Stimulated activated CD8-positive, alpha-beta memory T cell treated with anti-CD3 and anti-CD28 coated beads, Interleukin-12 subunit alpha, Interleukin-12 subunit beta, amount 100 ng/mL, for 4 hours (primary cell): ENCODE results near the gene ZNF441.
"Not testable (repeated sequence)": the region's sequence is repeated elsewhere in the genome, so short reads cannot be mapped to it uniquely, and the experiment has no call there.

Source experiments
- DNase-seq: peaks from one replicate; pipeline ENCODE4 v3.0.0-alpha.2; 2020; ENCODE audit warnings: low read depth

Gene ZNF441

DNA sequence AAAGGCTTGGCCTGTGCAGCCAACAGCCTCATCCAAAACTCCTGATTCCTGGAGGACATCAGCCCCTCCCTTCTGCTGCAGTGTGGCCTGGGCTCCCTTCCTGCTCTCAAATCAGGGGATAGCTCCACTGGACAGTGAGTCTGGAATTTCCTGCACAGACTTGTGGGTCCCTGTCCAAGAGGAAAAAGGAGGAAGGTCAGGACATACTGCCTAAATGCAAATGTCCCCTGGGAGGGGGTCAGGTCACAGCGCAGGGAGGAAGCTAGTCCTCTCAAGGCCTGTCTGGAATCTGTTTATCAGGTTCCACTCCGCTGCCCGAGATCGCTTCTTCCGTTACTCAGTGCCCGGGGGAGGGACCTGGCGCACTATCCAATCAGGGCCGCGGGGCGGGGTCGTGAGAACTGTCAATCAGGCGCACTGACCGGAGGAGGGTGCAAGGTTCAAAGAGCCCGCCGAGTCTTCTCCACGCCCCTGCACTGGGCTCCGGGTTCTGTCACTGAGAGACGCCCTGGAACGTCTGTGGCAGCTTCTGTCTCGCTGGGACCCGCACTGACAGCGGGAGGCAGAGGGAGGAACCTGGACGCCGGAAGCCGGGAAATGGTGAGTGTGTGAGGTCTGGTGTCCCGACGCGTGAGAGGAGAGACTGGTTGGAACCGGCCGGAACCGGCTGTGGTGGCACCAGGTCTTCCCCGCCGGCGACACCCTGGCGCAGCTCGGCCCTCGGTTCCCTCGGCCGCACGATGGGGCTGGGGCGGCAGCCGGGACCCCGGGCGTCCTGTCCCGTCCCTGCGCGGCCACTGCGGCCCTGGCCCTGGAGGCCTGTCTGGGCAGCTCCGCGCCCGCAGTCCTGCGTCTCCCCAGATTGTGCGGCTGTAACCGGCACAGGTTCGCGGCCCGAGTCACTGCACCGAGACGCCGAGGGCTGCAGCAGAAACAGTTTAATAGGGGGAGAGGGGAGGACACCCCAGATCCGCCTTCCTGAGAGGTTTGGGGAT, at the start of gene ZNF441:
ZNF441 (plus strand) TSS at position 404 of the 995 bp plus-strand sequence; CDS start at position 598, 194 bp downstream.
- DNase-seq, result peak; percentile 82

DNA sequence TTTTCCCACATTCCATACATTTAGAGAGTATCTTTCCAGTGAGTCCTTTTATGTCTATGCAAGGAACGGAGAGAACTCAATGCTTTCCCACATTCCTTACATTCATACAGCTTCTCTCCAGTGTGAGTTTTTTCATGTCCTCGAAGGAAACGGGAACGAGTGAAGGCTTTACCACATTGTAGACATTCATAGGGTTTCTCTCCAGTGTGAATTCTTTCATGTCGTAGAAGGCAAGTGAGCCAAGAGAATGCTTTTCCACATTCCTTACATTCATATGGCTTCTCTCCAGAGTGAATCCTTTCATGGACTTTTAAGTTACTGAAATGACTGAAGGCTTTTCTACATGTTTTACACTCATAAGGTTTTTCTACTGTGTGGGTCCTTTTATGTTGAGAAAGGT, 45.1 kb upstream of the ZNF441 start:
- no peak for DNase-seq

DNA sequence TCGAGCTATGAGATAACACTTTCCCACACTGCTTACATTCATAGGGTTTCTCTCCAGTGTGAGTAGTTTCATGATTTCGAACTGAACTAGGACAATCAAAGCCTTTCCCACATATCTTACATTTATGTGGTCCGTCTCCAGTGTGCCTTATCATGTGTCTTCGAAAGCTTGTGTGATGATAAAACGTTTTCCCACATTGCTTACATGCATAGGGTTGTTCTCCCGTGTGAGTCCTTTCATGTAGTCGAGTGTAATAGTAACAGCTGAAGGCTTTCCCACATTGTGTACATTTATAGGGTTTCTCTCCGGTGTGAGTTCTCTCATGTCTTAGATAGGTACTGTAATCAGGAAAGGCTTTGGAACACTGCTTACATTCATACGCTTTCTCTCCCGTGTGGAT, 44.4 kb upstream of the ZNF441 start:
- no peak for DNase-seq

DNA sequence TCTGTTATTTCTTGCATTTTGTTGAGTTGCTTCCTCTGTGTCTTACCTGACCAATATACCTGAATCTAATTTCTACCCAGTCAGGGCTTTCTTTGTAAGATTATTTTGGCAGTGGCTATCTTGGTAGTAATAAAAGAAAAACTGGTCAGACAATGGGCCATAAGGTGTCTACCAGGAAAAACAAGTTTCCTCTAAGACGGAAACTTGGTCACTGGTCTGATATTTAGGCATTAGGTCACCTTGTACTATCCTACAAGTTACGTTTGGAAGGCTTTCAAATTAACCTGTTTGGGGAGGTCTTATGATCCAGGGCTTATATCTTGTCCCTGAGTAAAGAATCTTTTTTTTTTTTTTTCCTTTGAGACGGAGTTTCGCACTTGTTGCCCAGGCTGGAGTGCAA, 37.2 kb upstream of the ZNF441 start:
- no peak for DNase-seq

DNA sequence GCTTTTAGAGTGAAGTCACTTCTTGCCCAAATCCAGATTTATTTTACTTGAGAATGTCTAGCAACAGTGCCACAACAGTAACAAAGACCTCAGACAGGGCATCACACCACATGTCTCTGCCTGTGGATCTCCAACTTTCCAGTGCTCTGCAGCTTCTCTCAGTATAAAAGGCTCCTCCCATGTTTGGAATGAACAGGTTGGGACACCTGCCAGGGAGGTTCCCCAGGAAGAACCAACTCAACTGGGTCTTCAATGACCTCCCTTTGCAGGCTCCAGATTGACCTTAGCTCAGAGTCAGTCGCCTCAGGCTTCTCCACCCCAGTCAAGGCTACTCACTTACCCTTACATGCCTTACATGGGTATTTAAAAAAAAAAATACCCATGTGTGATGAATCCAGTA, 31.4 kb upstream of the ZNF441 start:
- no peak for DNase-seq

DNA sequence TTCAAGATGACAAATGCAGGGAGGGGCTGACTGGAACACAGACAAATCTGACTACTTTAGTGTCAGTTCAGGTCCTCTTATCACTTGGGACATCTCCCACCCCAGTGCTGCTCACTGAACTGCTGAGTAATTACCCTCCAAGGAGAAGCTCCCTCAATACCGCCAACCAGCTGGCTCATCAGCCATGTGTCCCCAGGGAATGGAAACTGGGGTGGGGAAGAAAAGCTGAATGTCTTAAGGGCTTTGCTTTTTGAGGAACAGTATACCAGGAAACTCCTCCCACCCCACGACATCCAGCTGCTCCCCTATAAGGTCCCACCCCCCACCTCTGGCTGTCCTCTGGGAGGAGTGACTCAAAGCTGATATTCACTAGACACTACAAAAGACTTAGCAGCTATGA, 30.1 kb upstream of the ZNF441 start:
- no peak for DNase-seq

DNA sequence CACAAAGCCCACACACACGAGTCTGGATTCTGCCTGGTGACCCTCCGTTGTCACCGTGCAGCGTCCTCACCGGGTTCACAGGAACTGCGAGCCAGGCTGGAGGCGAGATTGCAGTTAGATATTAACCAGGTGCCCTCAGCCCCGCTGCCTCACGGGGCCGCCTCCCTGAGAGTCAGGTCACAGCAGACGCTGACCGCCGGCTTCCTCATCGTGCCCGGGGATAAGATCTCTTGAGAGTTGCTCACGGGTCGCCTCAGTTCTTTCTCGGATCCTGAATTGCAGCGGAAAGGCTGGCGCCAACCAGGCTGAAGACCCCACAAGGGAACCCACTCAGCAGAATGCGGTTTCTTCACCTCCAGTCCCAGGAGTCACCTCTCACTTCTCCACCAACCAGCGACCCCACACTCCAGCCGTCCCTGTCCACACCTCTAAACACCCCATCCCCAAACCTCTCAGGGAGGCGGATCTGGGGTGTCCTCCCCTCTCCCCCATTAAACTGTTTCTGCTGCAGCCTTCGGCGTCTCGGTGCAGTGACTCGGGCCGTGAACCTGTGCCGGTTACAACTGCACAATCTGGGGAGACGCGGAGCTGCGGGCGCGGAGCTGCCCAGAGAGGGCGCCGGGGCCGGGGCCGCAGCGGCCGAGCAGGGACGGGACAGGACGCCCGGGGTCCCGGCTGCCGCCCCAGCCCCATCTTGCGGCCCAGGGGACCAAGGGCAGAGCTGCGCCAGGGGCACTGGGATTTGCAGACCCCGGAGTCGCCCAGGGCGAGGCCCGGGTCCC, 28.6 kb upstream of the ZNF441 start:
- DNase-seq, result peak; percentile 3

DNA sequence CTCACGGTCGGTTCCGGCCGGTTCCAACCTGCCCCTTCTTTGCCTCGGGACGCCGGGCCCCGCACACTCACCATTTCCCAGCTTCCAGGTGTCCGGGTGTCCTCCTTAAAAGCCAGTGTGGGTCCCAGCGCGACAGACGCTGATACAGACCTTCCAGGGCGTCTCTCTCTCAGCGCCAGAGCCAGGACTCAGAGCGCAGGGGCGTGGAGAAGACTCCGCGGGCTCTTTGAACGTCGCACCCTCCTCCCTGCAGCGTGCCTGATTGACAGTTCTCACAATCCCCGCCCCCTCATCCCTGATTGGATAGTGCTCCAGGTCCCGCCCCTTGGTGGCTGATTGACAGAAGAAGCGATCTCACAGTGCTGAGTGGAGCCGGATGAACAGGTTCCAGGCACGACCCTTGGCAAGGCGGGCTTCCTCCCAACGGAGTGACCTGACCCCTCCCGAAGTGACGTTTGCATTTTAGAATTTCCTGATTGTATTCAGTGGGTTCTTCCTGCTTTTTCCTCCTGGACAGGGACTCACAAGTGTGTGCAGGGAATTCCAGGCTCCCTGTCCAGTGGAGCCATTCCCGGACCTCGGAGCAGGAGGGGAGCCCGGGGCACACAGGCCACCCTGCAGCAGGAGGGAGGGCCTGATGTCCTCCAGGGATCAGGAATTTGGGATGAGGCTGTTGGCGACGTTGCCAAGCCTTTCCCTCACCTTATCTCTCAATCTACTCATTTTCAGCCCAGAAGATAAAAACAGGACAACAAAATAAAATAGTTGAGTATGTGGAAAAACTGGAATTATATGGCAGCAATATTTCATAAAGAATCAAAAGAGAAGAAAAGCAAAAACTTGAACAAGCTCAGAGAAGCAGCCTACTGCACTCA, 27.8 kb upstream of the ZNF441 start, which contains the start of gene ZNF823:
ZNF823 (minus strand) TSS at position 201 of the 875 bp plus-strand sequence; CDS start at position 74, 127 bp downstream.
- peak; percentile 90 for DNase-seq

DNA sequence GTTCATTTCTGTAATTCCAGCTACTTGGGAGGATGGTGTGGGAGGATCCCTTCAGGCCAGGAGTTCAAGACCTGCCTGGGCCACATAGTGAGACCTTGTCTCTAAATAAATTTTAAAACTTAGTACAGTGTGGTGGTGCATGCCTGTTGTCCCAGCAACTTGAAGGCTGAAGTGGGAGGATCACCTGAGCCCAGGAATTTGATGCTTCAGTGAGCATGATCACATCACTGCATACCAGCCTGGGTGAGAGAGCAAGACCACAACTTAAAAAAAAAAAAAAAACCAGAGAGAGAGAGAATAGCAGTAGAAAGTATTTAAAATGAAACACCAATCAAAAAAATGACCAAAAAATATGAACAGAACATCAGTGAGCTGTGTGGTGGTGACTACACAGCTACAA, 20.9 kb upstream of the ZNF441 start:
- DNase-seq, result no peak

DNA sequence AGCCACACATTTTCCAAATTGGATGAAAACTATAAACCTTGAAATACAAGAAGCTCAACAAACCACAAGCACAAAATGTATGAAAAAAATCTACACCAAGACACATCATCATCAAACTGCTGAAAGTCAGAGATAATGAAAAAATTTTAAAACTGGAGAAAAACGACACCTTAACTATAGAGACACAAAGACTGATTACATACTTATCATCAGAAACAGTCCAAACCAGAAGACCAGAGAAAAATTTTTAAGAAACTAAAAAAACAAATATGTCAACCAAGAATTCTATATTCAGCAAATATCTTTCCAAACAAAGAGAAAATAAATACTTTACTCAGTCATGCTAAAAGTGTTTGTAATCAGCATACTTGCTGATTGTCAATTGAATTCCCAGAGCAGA, 19.5 kb upstream of the ZNF441 start:
- DNase-seq, result no peak

DNA sequence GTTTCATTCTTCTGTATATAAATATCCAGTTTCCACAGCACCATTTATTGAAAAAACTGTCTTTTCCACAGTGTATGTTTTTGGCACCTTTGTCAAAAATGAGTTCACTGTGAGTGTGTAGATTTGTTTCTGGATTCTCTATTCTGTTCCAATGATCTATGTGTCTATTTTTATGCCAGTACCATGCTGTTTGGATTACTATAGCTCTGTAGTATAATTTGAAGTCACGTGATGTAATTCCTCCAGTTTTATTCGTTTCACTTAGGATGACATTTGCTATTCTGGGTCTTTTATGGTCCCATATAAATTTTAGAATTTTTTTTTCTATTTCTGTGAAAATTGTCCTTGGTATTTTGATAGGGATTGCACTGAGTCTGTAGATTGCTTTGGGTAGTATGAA, 17.0 kb upstream of the ZNF441 start:
- DNase-seq, result no peak

DNA sequence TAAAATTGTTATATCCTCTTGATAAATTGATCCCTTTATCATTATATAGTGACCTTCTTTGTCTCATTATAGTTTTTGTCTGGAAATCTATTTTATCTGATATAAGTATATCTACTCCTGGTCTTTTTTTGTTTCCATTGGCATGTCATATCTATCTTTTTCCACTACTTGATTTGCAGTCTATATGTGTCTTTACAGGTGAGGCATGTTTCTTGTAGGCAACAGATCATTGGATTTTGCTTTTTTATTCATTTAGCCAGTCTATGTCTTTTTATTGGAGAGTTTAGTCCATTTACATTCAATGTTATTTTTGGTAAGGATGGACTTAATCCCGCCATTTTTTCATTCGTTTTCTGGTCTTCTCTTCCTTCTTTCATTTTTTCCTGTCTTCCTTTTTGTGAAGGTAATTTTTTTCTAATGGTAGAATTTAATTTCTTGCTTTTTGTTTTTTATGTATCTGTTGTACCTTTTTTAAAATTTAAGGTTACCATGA, 14.5 kb upstream of the ZNF441 start:
- no peak for DNase-seq

DNA sequence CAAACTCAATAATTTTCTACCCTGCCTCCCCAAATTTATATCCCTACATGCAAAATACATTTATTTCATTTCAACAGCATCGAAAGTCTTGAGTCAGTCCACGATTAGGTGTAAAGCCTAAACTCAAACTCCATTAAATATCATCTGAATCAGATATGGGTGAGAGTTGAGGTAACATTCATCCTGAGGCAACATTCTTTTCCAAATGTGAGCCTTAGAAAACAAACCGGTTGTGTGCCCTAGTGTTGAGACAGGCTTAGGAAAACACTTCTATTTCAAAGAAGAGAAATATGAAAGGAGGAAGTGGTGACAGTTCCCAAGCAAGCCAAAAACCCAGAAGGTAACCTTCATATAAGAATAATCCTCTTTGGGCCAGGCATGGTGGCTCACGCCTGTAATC, 12.1 kb upstream of the ZNF441 start:
- DNase-seq, result no peak

DNA sequence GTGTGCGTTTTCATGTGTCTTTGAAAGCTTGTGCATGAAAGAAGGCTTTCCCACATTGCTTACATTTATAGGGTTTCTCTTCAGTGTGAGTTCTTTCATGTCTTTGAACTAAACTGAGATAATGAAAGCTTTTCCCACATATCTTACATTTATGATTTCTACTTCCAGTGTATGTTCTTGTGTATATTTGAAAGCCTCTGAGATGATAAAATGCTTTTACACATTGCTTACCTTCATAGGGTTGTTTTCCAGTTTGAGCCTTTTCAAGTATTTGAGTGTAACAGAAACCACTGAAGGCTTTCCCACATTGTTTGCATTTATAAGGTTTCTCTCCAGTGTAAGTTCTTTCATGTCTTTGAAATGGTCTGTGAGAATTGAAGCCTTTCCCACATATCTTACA, 9.8 kb upstream of the ZNF441 start:
- DNase-seq, result no peak

DNA sequence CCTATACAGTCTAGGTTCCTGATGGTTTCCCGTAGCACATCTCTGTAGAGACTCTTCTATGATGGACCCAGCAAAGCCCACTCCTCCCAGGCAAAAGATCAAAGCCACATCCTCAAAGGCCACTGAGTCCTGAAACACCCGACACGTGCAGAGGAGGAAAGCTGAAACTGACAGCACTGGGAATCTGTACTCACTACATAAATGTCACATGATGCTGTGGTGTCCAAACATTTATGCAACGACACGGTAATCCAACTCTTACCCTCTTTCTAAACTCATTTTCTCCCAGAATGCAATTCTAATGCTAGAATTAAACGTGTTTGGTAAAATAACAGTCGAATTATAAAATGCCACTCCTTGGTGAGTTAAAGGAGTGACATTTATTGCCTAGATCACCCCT, 7.0 kb upstream of the ZNF441 start:
- DNase-seq, result no peak

DNA sequence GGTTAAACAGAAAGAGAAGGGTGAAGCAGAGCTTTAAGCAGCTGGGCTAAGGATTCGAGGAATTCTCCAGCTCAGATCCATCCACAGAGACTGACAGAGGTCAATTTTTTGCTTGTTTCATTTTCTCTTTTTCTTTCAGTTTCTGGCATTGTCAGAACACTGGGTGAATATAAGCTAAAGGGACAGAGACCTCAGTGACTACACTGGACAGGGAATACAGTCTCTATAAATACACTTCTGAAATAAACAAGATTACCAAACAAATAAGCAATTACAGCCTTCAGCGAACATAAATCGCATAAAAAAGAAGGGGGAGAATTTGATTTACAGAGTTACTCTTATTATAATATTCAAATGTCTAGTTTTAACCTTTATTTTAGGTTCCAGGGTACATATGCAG, 3.7 kb upstream of the ZNF441 start:
- DNase-seq, result no peak

DNA sequence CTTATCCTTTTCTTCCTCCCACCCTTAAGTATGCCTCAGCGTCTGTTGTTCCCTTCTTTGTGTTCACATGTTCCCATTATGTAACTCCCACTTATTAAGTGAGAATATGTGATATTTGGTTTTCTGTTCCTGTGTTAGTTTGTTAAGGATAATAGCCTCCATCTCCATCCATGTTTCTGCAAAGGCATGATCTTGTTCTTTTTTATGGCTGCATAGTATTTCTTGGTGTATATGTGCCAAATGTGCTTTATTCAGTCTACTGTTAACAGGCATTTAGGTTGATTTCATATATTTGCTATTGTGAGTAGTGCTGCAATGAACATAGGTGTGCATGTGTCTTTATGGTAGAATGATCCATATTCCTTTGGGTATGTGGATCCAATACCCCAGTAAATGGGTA, 3.2 kb upstream of the ZNF441 start:
- DNase-seq, result no peak

DNA sequence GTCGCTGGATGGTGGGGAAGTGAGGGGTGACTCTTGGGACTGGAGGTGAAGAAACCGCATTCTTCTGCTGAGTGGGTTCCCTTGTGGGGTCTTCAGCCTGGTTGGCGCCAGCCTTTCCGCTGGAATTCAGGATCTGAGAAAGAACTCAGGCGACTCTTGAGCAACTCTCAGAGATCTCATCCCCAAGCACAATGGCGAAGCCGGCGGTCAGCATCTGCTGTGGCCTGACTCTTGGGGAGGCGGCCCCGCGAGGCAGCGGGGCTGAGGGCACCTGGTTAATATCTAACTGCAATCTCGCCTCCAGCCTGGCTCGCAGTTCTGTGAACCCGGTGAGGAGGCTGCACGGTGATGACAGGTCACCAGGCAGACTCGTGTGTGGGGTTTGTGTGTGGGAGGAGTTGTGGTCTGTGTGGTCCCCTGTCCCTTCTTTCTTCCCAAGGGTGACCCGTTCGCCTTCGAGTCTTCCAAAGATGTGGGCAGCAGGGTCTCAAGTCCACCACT, 883 bp downstream of the ZNF441 start:
- DNase-seq, result no peak

DNA sequence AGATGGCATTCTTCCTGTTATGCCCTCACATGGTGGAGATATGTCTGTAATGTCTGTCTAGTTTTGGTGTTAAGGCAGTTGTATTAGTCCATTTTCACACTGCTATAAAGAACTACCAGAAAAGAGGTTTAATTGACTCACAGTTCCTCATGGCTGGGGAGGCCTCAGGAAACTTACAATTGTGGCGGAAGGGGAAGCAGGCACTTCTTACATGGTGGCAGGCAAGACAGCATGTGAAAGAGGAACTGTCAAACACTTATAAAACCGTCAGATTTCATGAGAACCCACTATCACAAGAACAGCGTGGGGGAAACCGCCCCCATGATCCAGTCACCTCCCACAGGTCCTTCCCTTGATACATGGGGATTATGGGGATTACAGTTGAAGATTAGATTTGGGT, 3.2 kb downstream of the ZNF441 start:
- DNase-seq, result no peak

DNA sequence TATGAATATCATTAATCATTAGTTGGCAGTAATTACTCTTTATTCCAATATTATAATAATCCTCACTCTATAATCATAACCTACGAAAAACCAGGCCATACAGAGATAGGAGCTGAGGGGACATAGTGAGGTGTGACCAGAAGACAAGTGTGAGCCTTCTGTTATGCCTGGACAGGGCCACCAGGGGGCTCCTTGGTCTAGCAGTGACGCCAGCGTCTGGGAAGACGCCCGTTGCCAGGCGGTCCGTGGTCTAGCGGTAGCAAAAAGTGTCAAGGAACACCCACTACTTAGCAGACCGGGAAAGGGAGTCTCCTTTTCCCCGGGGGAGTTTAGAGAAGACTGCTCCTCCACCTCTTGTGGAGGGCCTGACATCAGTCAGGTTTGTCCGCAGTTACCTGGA, 4.7 kb downstream of the ZNF441 start:
- not testable (repeated sequence) for DNase-seq

DNA sequence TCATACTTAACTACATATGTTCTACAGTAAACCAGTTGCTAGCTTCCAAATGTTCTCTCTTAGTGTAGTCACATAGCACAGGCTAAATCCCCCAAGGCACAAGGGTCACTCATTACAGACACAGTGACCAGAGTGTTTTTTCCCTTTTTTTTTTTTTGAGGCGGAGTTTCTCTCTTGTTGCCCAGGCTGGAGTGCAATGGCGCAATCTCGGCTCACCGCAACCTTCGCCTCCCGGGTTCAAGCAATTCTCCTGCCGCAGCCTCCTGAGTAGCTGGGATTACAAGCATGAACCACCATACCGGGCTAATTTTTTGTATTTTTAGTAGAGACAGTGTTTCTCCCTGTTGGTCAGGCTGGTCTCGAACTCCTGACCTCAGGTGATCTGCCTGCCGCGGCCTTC, 9.9 kb downstream of the ZNF441 start:
- DNase-seq, result not testable (repeated sequence)
